ENCODE data around the gene HTT.

Gene HTT

DNA sequence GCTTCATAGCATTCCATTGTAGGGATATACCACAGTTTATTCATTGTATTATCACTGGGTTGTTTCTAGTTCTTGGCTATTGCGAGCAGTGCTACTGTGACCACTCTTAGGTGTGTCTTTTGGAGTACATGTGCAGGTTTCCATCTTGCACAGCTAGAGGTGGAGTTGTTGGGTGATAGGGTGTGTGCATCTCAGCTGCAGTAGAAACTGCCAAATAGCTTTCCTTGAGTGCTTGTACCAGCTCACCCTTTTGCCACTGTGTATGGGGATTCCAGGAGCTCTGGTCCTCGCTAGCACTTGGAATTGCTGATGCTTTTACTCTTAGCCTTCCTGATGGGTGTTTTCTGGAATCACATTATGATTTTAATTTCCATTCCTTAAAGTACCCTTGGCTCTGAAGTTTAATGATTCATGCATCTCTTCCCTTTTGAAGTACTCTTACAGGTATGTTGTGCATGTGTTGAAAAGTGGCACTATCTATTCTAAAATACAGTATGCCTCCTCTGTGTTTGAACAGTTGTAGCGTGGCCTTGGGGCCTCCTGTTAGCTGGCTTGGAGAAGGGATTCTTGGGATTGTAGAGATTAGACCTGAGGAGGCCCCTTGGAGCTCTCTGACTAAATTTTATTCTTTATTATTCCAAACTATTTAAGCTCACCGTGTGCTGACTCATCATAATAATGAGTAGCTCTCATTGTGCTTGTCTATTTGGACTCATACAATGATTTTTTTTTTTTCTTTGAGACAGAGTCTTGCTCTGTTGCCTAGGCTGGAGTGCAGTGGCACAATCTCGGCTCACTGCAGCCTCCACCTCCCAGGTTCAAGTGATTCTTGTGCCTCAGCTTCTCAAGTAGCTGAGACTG is 38.4 kb downstream of the HTT start:
- Histone ChIP-seq H3K36me3 (ENCODE audit: insufficient read depth, low read length) (peaks cover 78% of the 10 kb centered on the region), H3K4me3 (ENCODE audit: low read length, poor library complexity, severe bottlenecking) (no peak overlapping the region), H3K79me2 (ENCODE audit: insufficient read depth, low read length) (no peaks in the 10 kb centered on the region), H3K27me3 (ENCODE audit: insufficient read depth, low read length, poor library complexity, severe bottlenecking) (no peaks in the 10 kb centered on the region), H3K9me3 (ENCODE audit: insufficient read depth, low read depth, low read length) (no peaks in the 10 kb centered on the region), H3K4me1 (ENCODE audit: insufficient read depth, low read length, poor library complexity, severe bottlenecking) (peaks cover 7% of the 10 kb centered on the region), H3K9ac (ENCODE audit: low read depth, low read length, poor library complexity, severe bottlenecking) (no peak overlapping the region), H3K4me2 (ENCODE audit: low read depth, low read length, poor library complexity, severe bottlenecking) (no peak overlapping the region), H4K20me1 (ENCODE audit: insufficient read depth, low read length, poor library complexity, severe bottlenecking) (no peaks in the 10 kb centered on the region), H3K9me2 (replicated peaks; ENCODE audit: low read depth, low read length) (no peaks in the 10 kb centered on the region), H2AFZ (ENCODE audit: low read length) (no peak overlapping the region), H3F3A (ENCODE audit: low read depth) (no peaks in the 10 kb centered on the region)
- no peak for TF ChIP-seq EZH2phosphoT487 (IDR thresholded peaks at IDR 0.05; ENCODE audit: borderline replicate concordance)
- TF ChIP-seq, protein P1, sequence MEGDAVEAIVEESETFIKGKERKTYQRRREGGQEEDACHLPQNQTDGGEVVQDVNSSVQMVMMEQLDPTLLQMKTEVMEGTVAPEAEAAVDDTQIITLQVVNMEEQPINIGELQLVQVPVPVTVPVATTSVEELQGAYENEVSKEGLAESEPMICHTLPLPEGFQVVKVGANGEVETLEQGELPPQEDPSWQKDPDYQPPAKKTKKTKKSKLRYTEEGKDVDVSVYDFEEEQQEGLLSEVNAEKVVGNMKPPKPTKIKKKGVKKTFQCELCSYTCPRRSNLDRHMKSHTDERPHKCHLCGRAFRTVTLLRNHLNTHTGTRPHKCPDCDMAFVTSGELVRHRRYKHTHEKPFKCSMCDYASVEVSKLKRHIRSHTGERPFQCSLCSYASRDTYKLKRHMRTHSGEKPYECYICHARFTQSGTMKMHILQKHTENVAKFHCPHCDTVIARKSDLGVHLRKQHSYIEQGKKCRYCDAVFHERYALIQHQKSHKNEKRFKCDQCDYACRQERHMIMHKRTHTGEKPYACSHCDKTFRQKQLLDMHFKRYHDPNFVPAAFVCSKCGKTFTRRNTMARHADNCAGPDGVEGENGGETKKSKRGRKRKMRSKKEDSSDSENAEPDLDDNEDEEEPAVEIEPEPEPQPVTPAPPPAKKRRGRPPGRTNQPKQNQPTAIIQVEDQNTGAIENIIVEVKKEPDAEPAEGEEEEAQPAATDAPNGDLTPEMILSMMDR (conservative IDR thresholded peaks at IDR 0.05; ENCODE audit: low read length): no peak

DNA sequence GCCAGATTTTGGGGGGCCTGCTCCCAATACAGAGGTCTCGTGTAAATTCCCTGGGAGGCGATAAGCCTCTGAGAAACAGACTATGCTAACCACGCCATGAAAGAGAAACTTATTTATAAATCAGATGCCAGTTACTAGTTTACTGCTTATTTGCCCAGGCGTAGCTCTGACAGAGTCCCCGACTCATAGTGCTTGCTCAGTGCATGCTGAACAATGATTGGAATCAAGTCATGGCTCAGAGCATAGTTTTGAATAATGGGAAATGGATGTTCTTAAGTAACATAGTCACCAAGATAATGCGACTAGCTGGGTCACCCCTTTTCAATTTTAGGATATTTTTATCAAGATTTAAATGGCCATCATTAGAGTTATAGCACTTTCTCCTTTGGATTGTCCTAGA is 39.9 kb downstream of the HTT start:
- Histone ChIP-seq H3F3A (ENCODE audit: low read depth) (no peaks in the 10 kb centered on the region), H3K9ac (ENCODE audit: low read depth, low read length, poor library complexity, severe bottlenecking) (no peak overlapping the region), H3K79me2 (ENCODE audit: insufficient read depth, low read length) (no peaks in the 10 kb centered on the region), H3K4me2 (ENCODE audit: low read depth, low read length, poor library complexity, severe bottlenecking) (no peak overlapping the region), H3K36me3 (ENCODE audit: insufficient read depth, low read length) (peaks cover 84% of the 10 kb centered on the region), H3K9me2 (replicated peaks; ENCODE audit: low read depth, low read length) (no peaks in the 10 kb centered on the region), H3K9me3 (ENCODE audit: insufficient read depth, low read depth, low read length) (no peaks in the 10 kb centered on the region), H3K4me3 (ENCODE audit: low read length, poor library complexity, severe bottlenecking) (no peak overlapping the region), H4K20me1 (ENCODE audit: insufficient read depth, low read length, poor library complexity, severe bottlenecking) (no peaks in the 10 kb centered on the region), H3K4me1 (ENCODE audit: insufficient read depth, low read length, poor library complexity, severe bottlenecking) (no peaks in the 10 kb centered on the region), H3K27me3 (ENCODE audit: insufficient read depth, low read length, poor library complexity, severe bottlenecking) (no peaks in the 10 kb centered on the region), H2AFZ (ENCODE audit: low read length) (no peak overlapping the region)
- no peak for TF ChIP-seq EZH2phosphoT487 (IDR thresholded peaks at IDR 0.05; ENCODE audit: borderline replicate concordance)
- TF ChIP-seq, protein P1 (conservative IDR thresholded peaks at IDR 0.05; ENCODE audit: low read length): no peak

DNA sequence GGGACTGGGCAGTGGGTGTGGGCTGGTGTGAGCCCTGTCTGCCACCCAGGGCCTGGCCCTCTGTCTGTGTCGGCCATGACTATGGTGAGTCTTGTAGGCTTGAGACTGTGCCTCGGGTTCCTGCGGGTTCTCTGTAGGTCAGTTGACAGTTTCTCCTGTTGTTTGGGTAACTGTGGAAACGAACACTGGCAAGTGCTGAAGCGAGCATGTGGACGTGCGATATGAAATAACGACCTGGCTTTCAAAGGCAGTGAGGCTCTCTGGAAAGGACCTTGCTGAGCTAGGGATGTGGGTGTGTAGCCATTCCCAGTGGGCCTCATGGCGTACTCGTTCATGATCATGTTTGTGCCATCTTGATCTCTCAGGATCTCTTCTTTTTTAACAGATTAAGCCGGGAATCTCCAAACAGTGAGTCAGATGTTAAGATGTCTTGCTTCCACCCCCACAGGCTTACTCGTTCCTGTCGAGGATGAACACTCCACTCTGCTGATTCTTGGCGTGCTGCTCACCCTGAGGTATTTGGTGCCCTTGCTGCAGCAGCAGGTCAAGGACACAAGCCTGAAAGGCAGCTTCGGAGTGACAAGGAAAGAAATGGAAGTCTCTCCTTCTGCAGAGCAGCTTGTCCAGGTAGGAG is 41.3 kb downstream of the HTT start:
- no peak overlapping the region for H2AFZ ChIP-seq (ENCODE audit: low read length)
- peaks cover 84% of the 10 kb centered on the region for H3K36me3 ChIP-seq (ENCODE audit: insufficient read depth, low read length)
- no peaks in the 10 kb centered on the region for H3K4me1 ChIP-seq (ENCODE audit: insufficient read depth, low read length, poor library complexity, severe bottlenecking)
- no peak overlapping the region for H3K9ac ChIP-seq (ENCODE audit: low read depth, low read length, poor library complexity, severe bottlenecking)
- no peaks in the 10 kb centered on the region for H3F3A ChIP-seq (ENCODE audit: low read depth)
- no peaks in the 10 kb centered on the region for H3K9me3 ChIP-seq (ENCODE audit: insufficient read depth, low read depth, low read length)
- TF ChIP-seq EZH2phosphoT487 (IDR thresholded peaks at IDR 0.05; ENCODE audit: borderline replicate concordance): no peak
- TF ChIP-seq, protein P1 (conservative IDR thresholded peaks at IDR 0.05; ENCODE audit: low read length): no peak
- H3K4me3 ChIP-seq (ENCODE audit: low read length, poor library complexity, severe bottlenecking): no peak overlapping the region
- H3K79me2 ChIP-seq (ENCODE audit: insufficient read depth, low read length): no peaks in the 10 kb centered on the region
- no peaks in the 10 kb centered on the region for H4K20me1 ChIP-seq (ENCODE audit: insufficient read depth, low read length, poor library complexity, severe bottlenecking)
- H3K4me2 ChIP-seq (ENCODE audit: low read depth, low read length, poor library complexity, severe bottlenecking): no peak overlapping the region
- H3K9me2 ChIP-seq (replicated peaks; ENCODE audit: low read depth, low read length): no peaks in the 10 kb centered on the region
- no peaks in the 10 kb centered on the region for H3K27me3 ChIP-seq (ENCODE audit: insufficient read depth, low read length, poor library complexity, severe bottlenecking)

Data from Loucy (cell line).